K562 (cell line): Measurements from ENCODE around the gene FAM83G. TPM values are rescaled to one million over a fixed set of nuclear protein-coding genes. Genes with fewer than 3 reads are reported as not detected.

ENCODE experiments used
- ATAC-seq: fragments of 200-7000 bp; cut with Tn5 transposase; 3 replicates; pipeline ENCODE4 v1.9.1; 2020; ENCODE audit warnings: moderate library complexity
- BruUV-seq: library from RNA; stranded (reverse); fragments of 400-500 nt; replicated peaks from 2 replicates; lab custom pipeline; 2021; lab: Mats Ljungman, UMichigan
- CTCF ChIA-PET: fragments of 300-600 bp; formaldehyde crosslinking; extraction: SDS; loops from one replicate; lab custom pipeline; 2021; ENCODE audit warnings: low intra/inter-chr PET ratio; lab: Yijun Ruan, JAX
- POLR2A ChIA-PET: fragments of 300-600, 350-650 bp; sonication (Branson Sonifier 250); formaldehyde crosslinking; extraction: SDS; loops from one replicate; lab custom pipeline; 2021; ENCODE audit warnings: antibody characterized with exemption, inconsistent platforms; lab: Yijun Ruan, JAX
- DNase-seq, 4 experiments: peaks; one replicate each; pipeline versions ENCODE4 v3.0.0 to v3.0.0-alpha.2; 2011 to 2018; ENCODE audit warnings: low spot score in 3 of 4, mixed read lengths in 3 of 4; ENCODE audit errors: extremely low read depth in 1 of 4
- FAIRE-seq: peaks from 2 replicates; lab custom pipeline; 2011; peaks lifted over from hg19 to GRCh38; lab: Jason Lieb, UNC
- H2AFZ ChIP-seq: 2 replicates; pipeline ENCODE4 v1.6.0; 2011; ENCODE audit warnings: low read depth, low read length, control low read depth, inconsistent platforms
- H3K27ac ChIP-seq: fragments of 200-600 bp; 3 replicates; pipeline ENCODE4 v1.8.0; 2011; ENCODE audit warnings: low read depth, mild to moderate bottlenecking, control low read depth, inconsistent platforms, low read length, moderate library complexity, mixed read lengths; ENCODE audit errors: extremely low read depth
- H3K27me3 ChIP-seq, 2 experiments: fragments of 300-600 bp in 1 of 2; 2 replicates in 1 of 2; 3 replicates in 1 of 2; pipeline versions ENCODE4 v1.6.0 to v1.8.0; 2011; ENCODE audit warnings: inconsistent platforms in 2 of 2, low read length in 2 of 2, mild to moderate bottlenecking in 1 of 2, mixed read lengths in 1 of 2, moderate library complexity in 1 of 2; ENCODE audit not compliant: control insufficient read depth in 2 of 2, insufficient read depth in 2 of 2
- H3K36me3 ChIP-seq: fragments of 300-600 bp; 3 replicates; pipeline ENCODE4 v1.8.0; 2011; ENCODE audit warnings: mild to moderate bottlenecking, low read length, inconsistent platforms; ENCODE audit not compliant: control insufficient read depth, insufficient read depth
- H3K4me1 ChIP-seq, 2 experiments: fragments of 200-600 bp in 1 of 2; replicated peaks in 1 of 2; 2 replicates in 1 of 2; 3 replicates in 1 of 2; pipeline versions ENCODE4 v1.5.1 to v1.8.0; 2011; ENCODE audit warnings: inconsistent platforms in 2 of 2, low read length in 2 of 2, mild to moderate bottlenecking in 1 of 2, mixed read lengths in 1 of 2, moderate library complexity in 1 of 2; ENCODE audit not compliant: control insufficient read depth in 2 of 2, insufficient read depth in 2 of 2
- H3K4me2 ChIP-seq: 2 replicates; pipeline ENCODE4 v1.6.1; 2011; ENCODE audit warnings: low read length, control low read depth, inconsistent platforms, mixed read lengths; ENCODE audit not compliant: insufficient read depth
- H3K4me3 ChIP-seq: fragments of 200-600 bp; sonication (generic), shearing (Covaris generic); 2 replicates; pipeline ENCODE4 v1.5.1; 2016; ENCODE audit warnings: control low read depth, inconsistent platforms
- H3K79me2 ChIP-seq: fragments of 200-600 bp; 3 replicates; pipeline ENCODE4 v1.8.0; 2011; ENCODE audit warnings: low read length, inconsistent platforms; ENCODE audit not compliant: control insufficient read depth, insufficient read depth
- H3K9ac ChIP-seq, 2 experiments: 2 replicates each; pipeline versions ENCODE4 v1.6.0 to v1.6.1; 2011; ENCODE audit warnings: low read depth in 2 of 2, low read length in 2 of 2, control low read depth in 1 of 2, inconsistent platforms in 1 of 2, mild to moderate bottlenecking in 1 of 2, mixed read lengths in 1 of 2; ENCODE audit not compliant: insufficient read depth in 1 of 2
- H3K9me1 ChIP-seq: one replicate; pipeline ENCODE4 v1.6.0; 2011; ENCODE audit warnings: inconsistent platforms, mild to moderate bottlenecking, low read length, moderate library complexity; ENCODE audit not compliant: control insufficient read depth, insufficient read depth
- H3K9me3 ChIP-seq: replicated peaks from 2 replicates; pipeline ENCODE4 v1.5.1; 2011; ENCODE audit warnings: low read depth, low read length, inconsistent platforms; ENCODE audit not compliant: control insufficient read depth, insufficient read depth
- H4K20me1 ChIP-seq: replicated peaks from 2 replicates; pipeline ENCODE4 v1.6.1; 2011; ENCODE audit warnings: low read length, inconsistent platforms, mixed read lengths; ENCODE audit not compliant: control insufficient read depth, insufficient read depth
- ASH1L ChIP-seq: fragments of 450-650 bp; IDR thresholded peaks from 2 replicates; pipeline ENCODE4 v1.6.1; 2018; ENCODE audit warnings: borderline replicate concordance, mild to moderate bottlenecking, low read depth; ENCODE audit not compliant: partially characterized antibody
- EP400 ChIP-seq: fragments of 450-650 bp; IDR thresholded peaks from 2 replicates; pipeline ENCODE4 v1.6.1; 2017; ENCODE audit warnings: antibody characterized with exemption, mild to moderate bottlenecking, moderate library complexity
- ETV5 ChIP-seq: sonication (generic); formaldehyde crosslinking; IDR thresholded peaks from 2 replicates; pipeline ENCODE4 v1.4.0; 2020; ENCODE audit warnings: low read depth, mild to moderate bottlenecking, missing genetic modification reagents
- HMG20B ChIP-seq: fragments of 250-450 bp; sonication (Bioruptor Pico); IDR thresholded peaks from 2 replicates; pipeline ENCODE4 v1.5.0; 2021; ENCODE audit warnings: mild to moderate bottlenecking
- KDM4B ChIP-seq, 2 experiments: fragments of 450-650 bp in 1 of 2; sonication (generic) in 1 of 2; IDR thresholded peaks; 2 replicates each; pipeline ENCODE4 v1.6.1; 2016 to 2017; ENCODE audit warnings: borderline replicate concordance in 2 of 2, antibody characterized with exemption in 1 of 2, low read depth in 1 of 2, mild to moderate bottlenecking in 1 of 2
- MEF2D ChIP-seq: conservative IDR thresholded peaks from 2 replicates; pipeline ENCODE4 v1.6.1; 2016; ENCODE audit warnings: low read depth, missing genetic modification characterization, missing compliant biosample characterization
- NR3C1 ChIP-seq: sonication (generic); formaldehyde crosslinking; IDR thresholded peaks from 2 replicates; pipeline ENCODE4 v1.8.1; 2022; ENCODE audit warnings: missing genetic modification reagents
- RBM39 ChIP-seq: fragments of 200-400 bp; formaldehyde crosslinking; optimal IDR thresholded peaks from 2 replicates; pipeline ENCODE3; 2018; ENCODE audit warnings: low read depth, low read length
- YY1 ChIP-seq, 3 experiments: IDR thresholded peaks; 2 replicates each; pipeline ENCODE4 v1.6.1; 2011; ENCODE audit warnings: low read length in 2 of 3, mild to moderate bottlenecking in 2 of 3, moderate library complexity in 2 of 3, borderline replicate concordance in 1 of 3, control low read depth in 1 of 3, low read depth in 1 of 3; ENCODE audit not compliant: insufficient read depth in 3 of 3, insufficient replicate concordance in 2 of 3, control insufficient read depth in 1 of 3, insufficient read length in 1 of 3; ENCODE audit errors: extremely low read depth in 1 of 3
- ZBTB7A ChIP-seq: IDR thresholded peaks from 2 replicates; pipeline ENCODE4 v1.6.1; 2011; ENCODE audit warnings: low read depth, mild to moderate bottlenecking, low read length, moderate library complexity, borderline replicate concordance; ENCODE audit not compliant: control insufficient read depth
- ZNF239 ChIP-seq: fragments of 250-450 bp; sonication (Bioruptor Pico); IDR thresholded peaks from 2 replicates; pipeline ENCODE4 v1.4.0; 2020; ENCODE audit warnings: mild to moderate bottlenecking
- ZNF41 ChIP-seq: fragments of 250-450 bp; sonication (Bioruptor Pico); conservative IDR thresholded peaks from 2 replicates; pipeline ENCODE4 v1.4.0; 2020; ENCODE audit warnings: mild to moderate bottlenecking
- WGBS: fragments of 100-300 bp; shearing (Covaris generic); methylation state at CpG from one replicate; pipeline ENCODE4 v1.1.6; 2016; ENCODE audit warnings: low coverage, mixed read lengths; ENCODE audit not compliant: insufficient coverage; ENCODE audit errors: missing lambda C conversion rate; 5-methylcytosine and 5-hydroxymethylcytosine counted together
- in situ Hi-C: fragments of 300-500 bp; cut with MboI; formaldehyde crosslinking; loops from 4 replicates; pipeline ENCODE4 v1.15.0; 2018; ENCODE audit warnings: inconsistent platforms, mixed read lengths
- intact Hi-C: fragments of 100-400 bp; cut with micrococcal nuclease; formaldehyde crosslinking; loops from 2 replicates; pipeline ENCODE4 v1.14.2; 2022
- polyA plus RNA-seq, 8 experiments: library from polyadenylated mRNA; depleted of rRNA in 4 of 8; stranded (reverse) in 5 of 8; unstranded in 3 of 8; fragments of >200 nt; fragmentation: Nextera tagmentation in 2 of 8; fragmentation: Illumina TruSeq in 1 of 8; extraction: Ambion mirVana in 2 of 8; extraction: Trizol in 1 of 8; gene quantifications; 2 replicates each; pipeline versions ENCODE4 v1.2.1 to v1.2.3, GENCODE V29; 2011 to 2014; ENCODE audit warnings: inconsistent platforms in 1 of 8, missing spikeins in 1 of 8
- total RNA-seq, 7 experiments: library from RNA; depleted of rRNA in 6 of 7; stranded (reverse); fragments of >200 nt in 6 of 7; fragmentation: Illumina TruSeq in 2 of 7; extraction: Trizol in 2 of 7; gene quantifications; 2 replicates each; pipeline versions ENCODE4 v1.2.1 to v1.2.3, GENCODE V29; 2011 to 2021; ENCODE audit warnings: low replicate concordance in 1 of 7
- TF ChIP-seq, protein P1 (sequence below), 2 experiments: fragments of 450-650 bp in 1 of 2; sonication (generic) in 1 of 2; formaldehyde crosslinking in 1 of 2; IDR thresholded peaks; 2 replicates each; pipeline versions ENCODE4 v1.7.1 to v1.9.0; 2016 to 2022; ENCODE audit warnings: inconsistent platforms in 1 of 2, mild to moderate bottlenecking in 1 of 2, missing genetic modification reagents in 1 of 2

Gene FAM83G
- total and polyA plus RNA-seq, 9 of the 15 experiments (the other 6 are each of a cell fraction or from before 2014, with no cell fraction given): 0.04 to 10.3 (median 4.5) TPM; not detected in 1

DNA sequence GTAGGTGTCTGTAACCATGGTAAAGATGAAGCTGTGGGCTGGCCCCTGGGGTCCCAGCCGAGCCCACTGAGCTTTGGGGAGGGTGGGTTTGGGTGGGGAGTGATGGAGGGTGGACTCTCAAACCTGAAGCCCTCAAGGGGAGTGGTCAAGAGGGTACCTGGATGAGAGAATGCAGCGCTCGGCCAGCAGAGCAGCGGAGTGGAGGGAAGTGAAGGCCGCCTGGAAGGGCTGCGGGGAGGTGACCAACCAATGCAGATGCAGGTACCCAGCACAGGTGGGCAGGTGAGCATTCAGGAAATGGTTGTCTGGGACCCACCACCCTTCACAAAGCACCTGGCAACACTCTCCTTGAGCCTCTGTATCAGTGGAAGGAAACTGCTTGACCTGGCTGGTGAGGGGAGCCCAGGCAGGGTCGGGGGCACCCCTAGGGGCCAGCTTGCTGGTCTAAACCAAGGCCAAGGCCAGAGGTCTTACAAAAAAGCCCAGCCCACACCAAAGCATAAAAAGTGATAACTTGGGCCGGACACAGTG lies 56.0 kb downstream of the FAM83G start:
- no TSS peak for BruUV-seq
- Histone ChIP-seq H3K4me1 (peaks cover 2 to 12% of the 10 kb centered on the region in 2 experiments; a peak in 3 of 5 replicates), H3K9ac (no peak overlapping the region), H3K4me2 (no peak overlapping the region), H3K79me2 (no peaks in the 10 kb centered on the region), H4K20me1 (no peaks in the 10 kb centered on the region), H3K27ac (no peak overlapping the region), H3K36me3 (no peaks in the 10 kb centered on the region), H3K9me3 (no peaks in the 10 kb centered on the region), H3K4me3 (no peak overlapping the region), H2AFZ (no peak overlapping the region), H3K27me3 (peaks cover 16 to 45% of the 10 kb centered on the region in 2 experiments; a peak in 4 of 5 replicates), H3K9me1 (no peaks in the 10 kb centered on the region)
- CTCF ChIA-PET: no interaction called here
- 8% methylated on average over 3 of the region's 8 CpGs for WGBS
- FAIRE-seq (no peak), DNase-seq (no peak), ATAC-seq (no peak)
- in situ Hi-C loops (no loop called here), intact Hi-C loops (no loop called here)
- POLR2A ChIA-PET: no interaction called here
- TF ChIP-seq RBM39 (no peak), ZBTB7A (no peak), EP400 (no peak), NR3C1 (CRISPR knock-in tag) (no peak), ETV5 (CRISPR knock-in tag) (no peak), ASH1L (no peak), ZNF41 (CRISPR knock-in tag) (no peak), YY1 (IDR thresholded peaks at IDR 0.05; ENCODE audit: borderline replicate concordance in 1 of 3, control insufficient read depth in 1 of 3, extremely low read depth in 1 of 3, insufficient read depth in 3 of 3, insufficient read length in 1 of 3, insufficient replicate concordance in 2 of 3, low read depth in 1 of 3, low read length in 2 of 3) (no peak), ZNF239 (CRISPR knock-in tag) (no peak), HMG20B (no peak), KDM4B (IDR thresholded peaks at IDR 0.05; ENCODE audit: borderline replicate concordance in 2 of 2, low read depth in 1 of 2) (no peak), MEF2D (tag) (no peak)
- TF ChIP-seq, protein P1, sequence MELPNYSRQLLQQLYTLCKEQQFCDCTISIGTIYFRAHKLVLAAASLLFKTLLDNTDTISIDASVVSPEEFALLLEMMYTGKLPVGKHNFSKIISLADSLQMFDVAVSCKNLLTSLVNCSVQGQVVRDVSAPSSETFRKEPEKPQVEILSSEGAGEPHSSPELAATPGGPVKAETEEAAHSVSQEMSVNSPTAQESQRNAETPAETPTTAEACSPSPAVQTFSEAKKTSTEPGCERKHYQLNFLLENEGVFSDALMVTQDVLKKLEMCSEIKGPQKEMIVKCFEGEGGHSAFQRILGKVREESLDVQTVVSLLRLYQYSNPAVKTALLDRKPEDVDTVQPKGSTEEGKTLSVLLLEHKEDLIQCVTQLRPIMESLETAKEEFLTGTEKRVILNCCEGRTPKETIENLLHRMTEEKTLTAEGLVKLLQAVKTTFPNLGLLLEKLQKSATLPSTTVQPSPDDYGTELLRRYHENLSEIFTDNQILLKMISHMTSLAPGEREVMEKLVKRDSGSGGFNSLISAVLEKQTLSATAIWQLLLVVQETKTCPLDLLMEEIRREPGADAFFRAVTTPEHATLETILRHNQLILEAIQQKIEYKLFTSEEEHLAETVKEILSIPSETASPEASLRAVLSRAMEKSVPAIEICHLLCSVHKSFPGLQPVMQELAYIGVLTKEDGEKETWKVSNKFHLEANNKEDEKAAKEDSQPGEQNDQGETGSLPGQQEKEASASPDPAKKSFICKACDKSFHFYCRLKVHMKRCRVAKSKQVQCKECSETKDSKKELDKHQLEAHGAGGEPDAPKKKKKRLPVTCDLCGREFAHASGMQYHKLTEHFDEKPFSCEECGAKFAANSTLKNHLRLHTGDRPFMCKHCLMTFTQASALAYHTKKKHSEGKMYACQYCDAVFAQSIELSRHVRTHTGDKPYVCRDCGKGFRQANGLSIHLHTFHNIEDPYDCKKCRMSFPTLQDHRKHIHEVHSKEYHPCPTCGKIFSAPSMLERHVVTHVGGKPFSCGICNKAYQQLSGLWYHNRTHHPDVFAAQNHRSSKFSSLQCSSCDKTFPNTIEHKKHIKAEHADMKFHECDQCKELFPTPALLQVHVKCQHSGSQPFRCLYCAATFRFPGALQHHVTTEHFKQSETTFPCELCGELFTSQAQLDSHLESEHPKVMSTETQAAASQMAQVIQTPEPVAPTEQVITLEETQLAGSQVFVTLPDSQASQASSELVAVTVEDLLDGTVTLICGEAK (IDR thresholded peaks at IDR 0.05): no peak
- TF ChIP-seq, protein P1 (CRISPR knock-in tag; IDR thresholded peaks at IDR 0.05): no peak
